ENCODE results near the gene ZBTB20.

Gene ZBTB20

DNA sequence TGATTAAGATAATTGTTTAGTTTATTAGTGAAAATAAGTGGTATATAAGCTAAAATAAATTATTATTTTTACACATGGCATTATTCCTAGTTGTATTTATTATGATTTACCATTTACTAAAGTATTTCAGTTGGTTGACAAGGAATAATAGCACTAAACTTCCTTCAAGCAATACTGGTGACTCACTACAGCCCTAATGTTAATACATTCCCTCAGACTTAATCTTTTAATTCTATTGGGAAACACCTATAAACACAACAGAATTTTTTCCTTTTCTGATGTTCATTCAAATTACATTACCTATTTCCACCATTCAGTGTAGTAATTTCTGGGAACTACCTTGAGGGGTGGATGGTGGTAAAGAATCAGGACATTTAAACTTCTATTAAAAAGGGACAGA is 589.3 kb downstream of the ZBTB20 start:
- no peak for DNase-seq (ENCODE audit: low spot score)
- TF ChIP-seq, protein P1, sequence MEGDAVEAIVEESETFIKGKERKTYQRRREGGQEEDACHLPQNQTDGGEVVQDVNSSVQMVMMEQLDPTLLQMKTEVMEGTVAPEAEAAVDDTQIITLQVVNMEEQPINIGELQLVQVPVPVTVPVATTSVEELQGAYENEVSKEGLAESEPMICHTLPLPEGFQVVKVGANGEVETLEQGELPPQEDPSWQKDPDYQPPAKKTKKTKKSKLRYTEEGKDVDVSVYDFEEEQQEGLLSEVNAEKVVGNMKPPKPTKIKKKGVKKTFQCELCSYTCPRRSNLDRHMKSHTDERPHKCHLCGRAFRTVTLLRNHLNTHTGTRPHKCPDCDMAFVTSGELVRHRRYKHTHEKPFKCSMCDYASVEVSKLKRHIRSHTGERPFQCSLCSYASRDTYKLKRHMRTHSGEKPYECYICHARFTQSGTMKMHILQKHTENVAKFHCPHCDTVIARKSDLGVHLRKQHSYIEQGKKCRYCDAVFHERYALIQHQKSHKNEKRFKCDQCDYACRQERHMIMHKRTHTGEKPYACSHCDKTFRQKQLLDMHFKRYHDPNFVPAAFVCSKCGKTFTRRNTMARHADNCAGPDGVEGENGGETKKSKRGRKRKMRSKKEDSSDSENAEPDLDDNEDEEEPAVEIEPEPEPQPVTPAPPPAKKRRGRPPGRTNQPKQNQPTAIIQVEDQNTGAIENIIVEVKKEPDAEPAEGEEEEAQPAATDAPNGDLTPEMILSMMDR (IDR thresholded peaks at IDR 0.05; ENCODE audit: extremely low read depth, missing control alignments): no peak

DNA sequence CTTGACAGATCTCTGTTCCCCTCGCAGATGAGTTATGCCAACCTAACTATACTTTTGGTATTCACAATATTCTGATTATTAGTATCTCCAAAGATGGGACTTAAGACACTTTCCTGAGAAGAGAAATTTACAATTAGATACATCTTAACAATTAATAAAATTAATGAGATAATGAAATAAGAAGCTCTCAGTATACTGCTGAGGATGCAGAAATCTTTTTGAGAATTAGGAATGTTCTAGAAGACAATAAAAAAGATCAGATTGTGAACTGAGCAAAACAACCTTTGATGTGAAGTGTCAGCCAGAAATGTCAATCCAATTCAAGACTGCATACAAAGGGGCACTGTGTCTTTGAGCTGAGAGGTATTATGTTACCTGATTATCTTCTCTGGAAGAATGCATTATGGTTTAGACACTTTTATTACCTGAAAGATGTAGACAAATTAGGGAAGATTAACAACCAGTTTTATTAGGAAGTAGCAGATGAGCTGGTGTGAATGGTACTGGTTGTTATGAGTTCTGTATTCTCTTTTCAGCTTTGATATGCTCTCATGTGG is 590.4 kb downstream of the ZBTB20 start:
- TF ChIP-seq, protein P1 (IDR thresholded peaks at IDR 0.05; ENCODE audit: extremely low read depth, missing control alignments): no peak
- no peak for DNase-seq (ENCODE audit: low spot score)

DNA sequence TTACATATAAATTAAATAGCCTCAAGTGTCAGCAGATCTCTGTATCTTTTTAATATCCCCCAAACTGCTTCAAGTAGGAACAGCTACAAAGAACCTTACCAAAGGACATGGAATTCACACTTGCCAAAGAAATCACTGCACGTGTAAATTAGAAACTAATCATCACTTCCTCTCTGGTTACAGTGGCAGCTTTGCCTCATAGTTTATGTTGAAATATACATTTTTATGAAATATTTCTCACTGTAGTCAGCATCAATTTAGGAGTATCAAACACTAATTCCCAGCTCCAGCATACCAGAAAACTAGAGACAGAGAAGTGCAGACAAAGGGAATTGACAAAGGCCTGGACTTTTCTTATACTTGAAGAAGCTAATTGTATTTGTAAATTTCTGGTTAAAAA is 592.4 kb downstream of the ZBTB20 start:
- TF ChIP-seq, protein P1 (IDR thresholded peaks at IDR 0.05; ENCODE audit: extremely low read depth, missing control alignments): no peak
- DNase-seq (ENCODE audit: low spot score): no peak

DNA sequence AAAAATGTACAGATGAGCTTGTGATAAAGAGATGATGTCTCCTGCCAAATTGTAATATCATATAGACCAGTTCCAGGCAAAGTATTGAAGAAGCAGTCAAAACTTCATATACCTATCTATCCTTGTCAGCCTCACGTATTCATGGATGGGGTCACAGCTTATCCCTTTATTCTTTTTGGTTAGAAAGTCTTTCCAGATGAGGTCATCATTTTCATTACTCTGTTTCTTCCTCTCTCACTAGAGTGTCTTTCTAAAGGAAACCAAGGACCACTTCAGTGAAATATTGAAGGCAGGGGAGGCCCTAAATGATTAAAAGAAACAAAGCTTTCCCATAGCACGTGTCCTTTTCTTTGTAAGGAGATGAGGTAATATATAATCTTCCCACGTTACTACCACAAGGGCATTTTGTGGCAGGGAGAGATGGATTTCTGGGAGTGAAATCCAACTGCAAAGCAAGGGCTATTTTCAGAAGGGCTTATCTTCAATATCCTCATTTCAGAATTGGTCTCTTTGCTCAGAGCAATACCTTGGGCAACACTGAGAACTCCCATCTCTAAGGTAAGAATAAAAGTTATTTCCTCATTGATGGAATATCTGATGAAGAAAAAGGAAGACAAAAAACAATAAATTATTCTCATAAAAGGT is 593.0 kb downstream of the ZBTB20 start:
- no peak for DNase-seq (ENCODE audit: low spot score)
- TF ChIP-seq, protein P1 (IDR thresholded peaks at IDR 0.05; ENCODE audit: extremely low read depth, missing control alignments): no peak

DNA sequence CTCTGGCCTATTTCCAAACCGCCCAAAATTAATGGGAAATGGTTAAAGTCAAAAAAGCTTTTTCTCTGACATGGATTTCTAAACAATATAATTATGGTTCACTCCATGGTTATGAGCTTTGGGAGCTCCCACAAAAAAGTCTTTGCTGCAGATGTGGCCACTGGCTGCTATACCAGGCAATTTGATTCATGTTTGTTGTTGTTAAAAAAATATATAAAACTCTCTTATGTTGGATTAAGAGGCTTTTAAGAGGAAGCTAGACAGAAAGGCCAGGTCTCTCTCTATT is 594.6 kb downstream of the ZBTB20 start:
- TF ChIP-seq, protein P1 (IDR thresholded peaks at IDR 0.05; ENCODE audit: extremely low read depth, missing control alignments): no peak
- no peak for DNase-seq (ENCODE audit: low spot score)

DNA sequence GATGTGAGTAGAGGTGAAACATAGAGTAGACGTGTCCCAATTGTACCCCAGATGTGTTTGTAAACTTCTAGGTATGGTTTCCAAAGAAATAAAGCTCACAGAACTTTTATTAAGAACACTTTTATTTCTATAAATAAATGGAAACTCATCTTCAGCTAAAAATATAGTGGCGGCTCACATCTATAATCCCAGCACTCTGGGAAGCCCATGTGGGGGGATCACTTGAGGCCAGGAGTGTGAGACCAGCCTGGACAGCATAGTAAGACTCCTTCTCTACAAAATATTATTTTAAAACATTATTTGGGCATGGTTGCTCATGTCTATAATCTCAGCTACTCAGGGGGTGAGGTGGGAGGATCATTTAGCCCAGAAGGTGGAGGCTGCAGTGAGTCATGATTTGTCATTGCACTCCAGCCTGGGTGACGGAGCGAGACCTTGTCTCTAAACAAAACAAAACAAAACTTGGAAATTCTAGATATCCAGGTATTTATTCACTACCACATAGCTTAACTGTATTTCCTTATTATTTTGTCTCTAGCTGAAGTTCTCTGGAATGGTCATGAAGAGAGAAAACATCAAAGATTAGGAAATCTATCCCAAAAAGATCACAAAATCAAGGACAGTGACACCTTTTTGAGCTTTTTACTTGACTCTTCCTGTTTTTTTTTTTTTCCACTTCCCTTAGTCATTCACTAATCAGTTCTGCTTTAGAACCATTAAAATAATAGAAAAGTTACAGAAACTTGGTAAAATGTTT is 595.1 kb downstream of the ZBTB20 start:
- TF ChIP-seq, protein P1 (IDR thresholded peaks at IDR 0.05; ENCODE audit: extremely low read depth, missing control alignments): no peak
- no peak for DNase-seq (ENCODE audit: low spot score)

DNA sequence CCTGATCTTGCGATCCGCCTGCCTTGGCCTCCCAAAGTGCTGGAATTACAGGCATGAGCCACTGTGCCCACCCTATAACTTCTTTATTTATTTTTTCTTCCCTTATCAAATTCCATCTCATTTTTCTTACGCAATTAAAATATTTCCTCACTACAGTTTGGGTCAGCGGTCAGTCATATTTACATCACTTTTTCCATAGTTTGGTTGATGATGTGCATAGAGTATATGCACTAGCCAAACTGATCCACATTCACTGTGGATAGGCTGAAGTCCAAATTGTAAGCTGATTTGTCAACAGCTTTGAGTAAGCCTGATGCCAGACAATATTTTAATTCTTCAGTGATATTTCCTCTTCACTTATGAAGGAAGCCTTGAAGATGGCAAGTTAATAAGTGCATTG is 596.9 kb downstream of the ZBTB20 start:
- TF ChIP-seq, protein P1 (IDR thresholded peaks at IDR 0.05; ENCODE audit: extremely low read depth, missing control alignments): no peak
- no peak for DNase-seq (ENCODE audit: low spot score)

Measured in GM20000 (cell line).